HS-27A (cell line): Measurements from ENCODE around the gene ATP5F1D.
A peak's percentile ranks its signal among the peaks of the same experiment; 100 is the strongest.

ENCODE experiments used
- DNase-seq: peaks from one replicate; pipeline ENCODE4 v3.0.0-alpha.2; 2012; ENCODE audit warnings: low read depth, missing footprints

The ATP5F1D gene

GRCh38 chr19:1248139-1248785 is 6.7 kb downstream of the ATP5F1D start, which contains the start of gene MIDN:
TSS of gene MIDN (plus strand) at chr19:1248583. CDS start at chr19:1250297, 1,714 bp downstream.
- no peak for DNase-seq

- DNase-seq: no peak
Measured at GRCh38 chr19:1248786-1249297, 7.3 kb downstream of the ATP5F1D start.

- DNase-seq: no peak
Measured at GRCh38 chr19:1249298-1249989, 7.9 kb downstream of the ATP5F1D start.

GRCh38 chr19:1249990-1250436 is 8.5 kb downstream of the ATP5F1D start:
- no peak for DNase-seq

GRCh38 chr19:1250437-1251260 is 9.1 kb downstream of the ATP5F1D start:
- DNase-seq: no peak

GRCh38 chr19:1251330-1252220 is 10.0 kb downstream of the ATP5F1D start:
- no peak for DNase-seq

- DNase-seq: peak; percentile 84
Measured at GRCh38 chr19:1252221-1252820, 10.8 kb downstream of the ATP5F1D start.

- peak; percentile 76 for DNase-seq
Measured at GRCh38 chr19:1252821-1253513, 11.4 kb downstream of the ATP5F1D start.

- no peak for DNase-seq
Measured at GRCh38 chr19:1253514-1254080, 12.0 kb downstream of the ATP5F1D start.

GRCh38 chr19:1254081-1254527 is 12.6 kb downstream of the ATP5F1D start:
- no peak for DNase-seq

- DNase-seq: no peak
Measured at GRCh38 chr19:1254530-1255185, 13.1 kb downstream of the ATP5F1D start.

- no peak for DNase-seq
Measured at GRCh38 chr19:1255186-1256161, 13.9 kb downstream of the ATP5F1D start.

GRCh38 chr19:1256646-1257474 is 15.3 kb downstream of the ATP5F1D start:
- DNase-seq: no peak

- no peak for DNase-seq
Measured at GRCh38 chr19:1257475-1258162, 16.1 kb downstream of the ATP5F1D start.

GRCh38 chr19:1258163-1258492 is 16.6 kb downstream of the ATP5F1D start:
- no peak for DNase-seq

GRCh38 chr19:1258707-1259205 is 17.2 kb downstream of the ATP5F1D start:
- DNase-seq: no peak
